ENCODE measurements around the gene RGPD3. TPM values are rescaled to one million over a fixed set of nuclear protein-coding genes. Genes with fewer than 3 reads are reported as not detected.

The RGPD3 gene
- total RNA-seq, 2 donors from 2014 or later: 0.24 to 0.25 TPM

- Mint-ChIP-seq H3K4me1 (ENCODE audit: low read depth) (no peaks in the 10 kb centered on the region), H3K4me3 (no peak overlapping the region), H3K27me3 (ENCODE audit: low read depth) (peaks cover 5% of the 10 kb centered on the region), H3K36me3 (ENCODE audit: insufficient read depth in 2 of 2) (no peaks in the 10 kb centered on the region), H3K27ac (no peak overlapping the region), H3K9me3 (no peaks in the 10 kb centered on the region)
- DNase-seq: no peak
- no peak for ATAC-seq (replicated peaks in 1 of 2)
These were observed 114.5 kb downstream of the RGPD3 start for GRCh38 chr2:106353676-106354075.

- no peak overlapping the region for H3K27ac Mint-ChIP-seq
- no peaks in the 10 kb centered on the region for H3K36me3 Mint-ChIP-seq (ENCODE audit: insufficient read depth in 2 of 2)
- DNase-seq: no peak
These were observed 117.2 kb downstream of the RGPD3 start for GRCh38 chr2:106350980-106351379.

GRCh38 chr2:106344302-106344701 lies 123.9 kb downstream of the RGPD3 start:
- H3K27ac Mint-ChIP-seq: no peak overlapping the region
- no peaks in the 10 kb centered on the region for H3K36me3 Mint-ChIP-seq (ENCODE audit: insufficient read depth in 2 of 2)
- H3K27me3 Mint-ChIP-seq (ENCODE audit: low read depth): no peaks in the 10 kb centered on the region
- no peaks in the 10 kb centered on the region for H3K4me1 Mint-ChIP-seq (ENCODE audit: low read depth)
- peaks cover 0 to 2% of the 10 kb centered on the region in 2 donors for H3K9me3 Mint-ChIP-seq
- H3K4me3 Mint-ChIP-seq: no peak overlapping the region
- ATAC-seq (replicated peaks in 1 of 2): no peak
- DNase-seq: no peak

More at GRCh38 chr2:106350980-106351379, 117.2 kb downstream of the RGPD3 start:
- Mint-ChIP-seq H3K4me3 (no peak overlapping the region), H3K9me3 (no peaks in the 10 kb centered on the region), H3K4me1 (ENCODE audit: low read depth) (no peaks in the 10 kb centered on the region), H3K27me3 (ENCODE audit: low read depth) (peaks cover 5% of the 10 kb centered on the region)
- no peak for ATAC-seq (replicated peaks in 1 of 2)

- H3K9me3 Mint-ChIP-seq: peaks cover 0 to 2% of the 10 kb centered on the region in 2 donors
- no peaks in the 10 kb centered on the region for H3K4me1 Mint-ChIP-seq (ENCODE audit: low read depth)
- ATAC-seq (replicated peaks in 1 of 2) (no peak), DNase-seq (no peak)
- no peaks in the 10 kb centered on the region for H3K27me3 Mint-ChIP-seq (ENCODE audit: low read depth)
- no peak overlapping the region for H3K27ac Mint-ChIP-seq
- H3K4me3 Mint-ChIP-seq: no peak overlapping the region
- H3K36me3 Mint-ChIP-seq (ENCODE audit: insufficient read depth in 2 of 2): no peaks in the 10 kb centered on the region
These were observed 124.9 kb downstream of the RGPD3 start for GRCh38 chr2:106343274-106343673.

- DNase-seq: no peak
- Mint-ChIP-seq H3K9me3 (peaks cover 0 to 2% of the 10 kb centered on the region in 2 donors), H3K27me3 (ENCODE audit: low read depth) (no peaks in the 10 kb centered on the region), H3K27ac (no peak overlapping the region), H3K4me3 (no peak overlapping the region), H3K4me1 (ENCODE audit: low read depth) (no peaks in the 10 kb centered on the region), H3K36me3 (ENCODE audit: insufficient read depth in 2 of 2) (no peaks in the 10 kb centered on the region)
- no peak for ATAC-seq (replicated peaks in 1 of 2)
These were observed 125.4 kb downstream of the RGPD3 start for GRCh38 chr2:106342831-106343251.

GRCh38 chr2:106341666-106342065 lies 126.5 kb downstream of the RGPD3 start:
- Mint-ChIP-seq H3K36me3 (ENCODE audit: insufficient read depth in 2 of 2) (no peaks in the 10 kb centered on the region), H3K4me3 (no peak overlapping the region), H3K4me1 (ENCODE audit: low read depth) (no peaks in the 10 kb centered on the region), H3K27me3 (ENCODE audit: low read depth) (no peaks in the 10 kb centered on the region), H3K9me3 (peaks cover 0 to 2% of the 10 kb centered on the region in 2 donors), H3K27ac (no peak overlapping the region)
- no peak for DNase-seq
- no peak for ATAC-seq (replicated peaks in 1 of 2)

Other genes starting within 250 kb of the RGPD3 start
- 1 to 10 TPM in 1 of 2 donors, under 1 TPM in 1; 0.62 to 1.1 TPM for gene CD8B2, start 19.0 kb upstream of the RGPD3 start, total RNA-seq

Data from activated T-cell treated with anti-CD3 and anti-CD28 coated beads, Interleukin-2, amount 50 U/mL, for 72 hours (primary cell).